Measurements from ENCODE around the gene WNT8A.

GRCh38 chr5:138110266-138110963 is 26.6 kb downstream of the WNT8A start:
- TF ChIP-seq CTCF (IDR thresholded peaks at IDR 0.05) (no peak), POLR2AphosphoS5 (IDR thresholded peaks at IDR 0.05) (no peak)

Data from upper lobe of left lung (tissue), 4 donors.